Measurements from ENCODE around the gene LDB2.

LDB2 gene

GRCh38 chr4:16597845-16598596, 300.4 kb downstream of the LDB2 start:
- DNase-seq (ENCODE audit: low read depth, low spot score), result no peak
- Histone ChIP-seq H3K4me3 (ENCODE audit: insufficient read length, low read depth) (no peak overlapping the region), H3K9ac (ENCODE audit: insufficient read length, low read depth) (no peak overlapping the region)

GRCh38 chr4:16597443-16597842, 301.0 kb downstream of the LDB2 start:
- TF ChIP-seq ZNF274 (IDR thresholded peaks at IDR 0.05; ENCODE audit: low read depth, low read length), result no peak
- TF ChIP-seq SUZ12 (IDR thresholded peaks at IDR 0.05; ENCODE audit: extremely low read depth, insufficient read depth, insufficient read length), result no peak
- no peak for TF ChIP-seq YY1 (IDR thresholded peaks at IDR 0.05; ENCODE audit: insufficient read depth, insufficient read length)
- Histone ChIP-seq H3K27me3 (ENCODE audit: insufficient read depth, insufficient read length) (no peaks in the 10 kb centered on the region), H3K9me3 (ENCODE audit: insufficient read depth, low read length) (no peaks in the 10 kb centered on the region), H3K9ac (ENCODE audit: insufficient read length, low read depth) (no peak overlapping the region), H3K4me1 (ENCODE audit: insufficient read depth, insufficient read length) (no peaks in the 10 kb centered on the region), H3K4me3 (ENCODE audit: insufficient read length, low read depth) (no peak overlapping the region), H3K36me3 (ENCODE audit: insufficient read depth, insufficient read length, low read length) (no peaks in the 10 kb centered on the region)
- no peak for DNase-seq (ENCODE audit: low read depth, low spot score)

More at GRCh38 chr4:16597845-16598596, 300.4 kb downstream of the LDB2 start:
- no peaks in the 10 kb centered on the region for H3K27me3 ChIP-seq (ENCODE audit: insufficient read depth, insufficient read length)
- H3K36me3 ChIP-seq (ENCODE audit: insufficient read depth, insufficient read length, low read length), result no peaks in the 10 kb centered on the region
- H3K9me3 ChIP-seq (ENCODE audit: insufficient read depth, low read length), result no peaks in the 10 kb centered on the region
- H3K4me1 ChIP-seq (ENCODE audit: insufficient read depth, insufficient read length), result no peaks in the 10 kb centered on the region
- TF ChIP-seq SUZ12 (IDR thresholded peaks at IDR 0.05; ENCODE audit: extremely low read depth, insufficient read depth, insufficient read length) (no peak), ZNF274 (IDR thresholded peaks at IDR 0.05; ENCODE audit: low read depth, low read length) (no peak), YY1 (IDR thresholded peaks at IDR 0.05; ENCODE audit: insufficient read depth, insufficient read length) (no peak)

- Histone ChIP-seq H3K4me1 (ENCODE audit: insufficient read depth, insufficient read length) (no peaks in the 10 kb centered on the region), H3K9me3 (ENCODE audit: insufficient read depth, low read length) (no peaks in the 10 kb centered on the region), H3K4me3 (ENCODE audit: insufficient read length, low read depth) (no peak overlapping the region), H3K27me3 (ENCODE audit: insufficient read depth, insufficient read length) (no peaks in the 10 kb centered on the region), H3K36me3 (ENCODE audit: insufficient read depth, insufficient read length, low read length) (no peaks in the 10 kb centered on the region), H3K9ac (ENCODE audit: insufficient read length, low read depth) (no peak overlapping the region)
- TF ChIP-seq YY1 (IDR thresholded peaks at IDR 0.05; ENCODE audit: insufficient read depth, insufficient read length) (no peak), ZNF274 (IDR thresholded peaks at IDR 0.05; ENCODE audit: low read depth, low read length) (no peak), SUZ12 (IDR thresholded peaks at IDR 0.05; ENCODE audit: extremely low read depth, insufficient read depth, insufficient read length) (no peak)
- no peak for DNase-seq (ENCODE audit: low read depth, low spot score)
Measured at GRCh38 chr4:16596267-16596666, 302.2 kb downstream of the LDB2 start.

GRCh38 chr4:16594128-16594527, 304.3 kb downstream of the LDB2 start:
- no peaks in the 10 kb centered on the region for H3K36me3 ChIP-seq (ENCODE audit: insufficient read depth, insufficient read length, low read length)
- no peak overlapping the region for H3K4me3 ChIP-seq (ENCODE audit: insufficient read length, low read depth)
- no peaks in the 10 kb centered on the region for H3K27me3 ChIP-seq (ENCODE audit: insufficient read depth, insufficient read length)
- no peak overlapping the region for H3K9ac ChIP-seq (ENCODE audit: insufficient read length, low read depth)
- TF ChIP-seq YY1 (IDR thresholded peaks at IDR 0.05; ENCODE audit: insufficient read depth, insufficient read length), result no peak
- DNase-seq (ENCODE audit: low read depth, low spot score), result no peak
- no peaks in the 10 kb centered on the region for H3K4me1 ChIP-seq (ENCODE audit: insufficient read depth, insufficient read length)
- no peaks in the 10 kb centered on the region for H3K9me3 ChIP-seq (ENCODE audit: insufficient read depth, low read length)

DNA sequence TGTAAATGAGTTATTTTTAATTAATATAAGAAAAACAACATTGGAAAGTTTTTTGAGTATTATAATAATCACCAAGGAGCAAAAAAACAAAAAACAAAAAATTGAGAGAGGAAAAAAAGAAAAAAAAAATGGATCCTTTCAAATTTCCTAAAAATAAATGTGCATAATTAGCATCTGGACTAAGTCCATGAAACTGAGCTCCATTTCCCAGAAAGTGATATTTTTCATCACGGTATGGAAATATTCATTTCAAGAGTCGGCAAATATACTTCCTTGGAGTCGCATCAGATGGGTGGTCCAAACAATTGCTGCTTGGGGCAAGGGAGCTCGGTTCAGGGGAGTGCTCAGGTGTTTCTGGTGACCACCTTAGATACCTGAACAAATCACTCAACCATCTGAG, 305.1 kb downstream of the LDB2 start:
- no peak overlapping the region for H3K4me3 ChIP-seq (ENCODE audit: insufficient read length, low read depth)
- no peak for DNase-seq (ENCODE audit: low read depth, low spot score)
- H3K9me3 ChIP-seq (ENCODE audit: insufficient read depth, low read length), result no peaks in the 10 kb centered on the region
- TF ChIP-seq ZNF274 (IDR thresholded peaks at IDR 0.05; ENCODE audit: low read depth, low read length), result no peak
- no peak for TF ChIP-seq SUZ12 (IDR thresholded peaks at IDR 0.05; ENCODE audit: extremely low read depth, insufficient read depth, insufficient read length)
- TF ChIP-seq YY1 (IDR thresholded peaks at IDR 0.05; ENCODE audit: insufficient read depth, insufficient read length), result no peak
- H3K36me3 ChIP-seq (ENCODE audit: insufficient read depth, insufficient read length, low read length), result no peaks in the 10 kb centered on the region
- no peak overlapping the region for H3K9ac ChIP-seq (ENCODE audit: insufficient read length, low read depth)
- no peaks in the 10 kb centered on the region for H3K27me3 ChIP-seq (ENCODE audit: insufficient read depth, insufficient read length)
- no peaks in the 10 kb centered on the region for H3K4me1 ChIP-seq (ENCODE audit: insufficient read depth, insufficient read length)

GRCh38 chr4:16591272-16591826, 307.1 kb downstream of the LDB2 start:
- Histone ChIP-seq H3K27me3 (ENCODE audit: insufficient read depth, insufficient read length) (no peaks in the 10 kb centered on the region), H3K9me3 (ENCODE audit: insufficient read depth, low read length) (no peaks in the 10 kb centered on the region), H3K9ac (ENCODE audit: insufficient read length, low read depth) (no peak overlapping the region), H3K36me3 (ENCODE audit: insufficient read depth, insufficient read length, low read length) (no peaks in the 10 kb centered on the region), H3K4me3 (ENCODE audit: insufficient read length, low read depth) (no peak overlapping the region), H3K4me1 (ENCODE audit: insufficient read depth, insufficient read length) (no peaks in the 10 kb centered on the region)
- DNase-seq (ENCODE audit: low read depth, low spot score), result no peak
- TF ChIP-seq ZNF274 (IDR thresholded peaks at IDR 0.05; ENCODE audit: low read depth, low read length), result no peak
- TF ChIP-seq YY1 (IDR thresholded peaks at IDR 0.05; ENCODE audit: insufficient read depth, insufficient read length), result no peak
- no peak for TF ChIP-seq SUZ12 (IDR thresholded peaks at IDR 0.05; ENCODE audit: extremely low read depth, insufficient read depth, insufficient read length)

DNA sequence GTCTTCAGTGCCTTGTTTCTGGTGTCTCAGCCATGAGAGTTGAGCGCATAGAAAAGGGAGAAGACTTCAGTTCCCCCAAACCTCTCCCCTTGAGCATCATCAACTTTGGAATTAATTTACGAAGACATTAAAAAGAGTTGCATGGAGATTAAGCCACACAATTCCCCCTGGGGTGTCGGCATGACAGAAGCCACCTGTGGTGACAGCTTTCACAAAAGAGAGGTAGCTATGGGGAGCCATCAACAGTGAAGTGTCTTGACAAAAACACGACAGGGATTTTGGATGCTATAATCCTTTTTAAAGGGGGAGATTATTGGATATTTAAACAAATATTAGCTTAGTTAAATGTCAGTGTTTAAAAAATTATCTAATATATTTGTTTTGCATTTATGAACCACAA, 307.6 kb downstream of the LDB2 start:
- Histone ChIP-seq H3K27me3 (ENCODE audit: insufficient read depth, insufficient read length) (no peaks in the 10 kb centered on the region), H3K4me1 (ENCODE audit: insufficient read depth, insufficient read length) (no peaks in the 10 kb centered on the region), H3K4me3 (ENCODE audit: insufficient read length, low read depth) (no peak overlapping the region), H3K9ac (ENCODE audit: insufficient read length, low read depth) (no peak overlapping the region), H3K36me3 (ENCODE audit: insufficient read depth, insufficient read length, low read length) (no peaks in the 10 kb centered on the region), H3K9me3 (ENCODE audit: insufficient read depth, low read length) (no peaks in the 10 kb centered on the region)
- no peak for DNase-seq (ENCODE audit: low read depth, low spot score)
- TF ChIP-seq SUZ12 (IDR thresholded peaks at IDR 0.05; ENCODE audit: extremely low read depth, insufficient read depth, insufficient read length), result no peak
- no peak for TF ChIP-seq ZNF274 (IDR thresholded peaks at IDR 0.05; ENCODE audit: low read depth, low read length)
- no peak for TF ChIP-seq YY1 (IDR thresholded peaks at IDR 0.05; ENCODE audit: insufficient read depth, insufficient read length)

Data from NT2/D1 (cell line).